ENCODE measurements around the gene DNAJC5G.

Gene DNAJC5G

GRCh38 chr2:27306573-27307286 is 31.5 kb downstream of the DNAJC5G start:
- no peak for TF ChIP-seq CTCF (IDR thresholded peaks at IDR 0.05; ENCODE audit: low read depth, low read length)
- TF ChIP-seq EZH2phosphoT487 (IDR thresholded peaks at IDR 0.05; ENCODE audit: low read depth), result no peak
- Histone ChIP-seq H3K4me3 (ENCODE audit: low read length) (no peak overlapping the region), H2AFZ (ENCODE audit: low read depth, low read length) (no peak overlapping the region), H3K9me3 (ENCODE audit: insufficient read depth, low read length) (no peaks in the 10 kb centered on the region), H3K36me3 (replicated peaks; ENCODE audit: low read depth, low read length) (no peaks in the 10 kb centered on the region), H3K4me1 (ENCODE audit: low read length) (peaks cover 4% of the 10 kb centered on the region), H4K20me1 (ENCODE audit: insufficient read depth, low read length) (no peaks in the 10 kb centered on the region), H3K4me2 (ENCODE audit: low read length) (no peak overlapping the region), H3K27me3 (ENCODE audit: low read depth, low read length) (no peaks in the 10 kb centered on the region), H3K9ac (ENCODE audit: low read length) (no peak overlapping the region), H3K27ac (ENCODE audit: low read length) (no peak overlapping the region), H3K79me2 (ENCODE audit: low read length) (no peaks in the 10 kb centered on the region)

GRCh38 chr2:27307287-27307544 is 32.0 kb downstream of the DNAJC5G start:
- no peak overlapping the region for H2AFZ ChIP-seq (ENCODE audit: low read depth, low read length)
- H3K36me3 ChIP-seq (replicated peaks; ENCODE audit: low read depth, low read length), result no peaks in the 10 kb centered on the region
- no peak overlapping the region for H3K4me3 ChIP-seq (ENCODE audit: low read length)
- no peak overlapping the region for H3K4me2 ChIP-seq (ENCODE audit: low read length)
- H3K9ac ChIP-seq (ENCODE audit: low read length), result no peak overlapping the region
- no peaks in the 10 kb centered on the region for H3K9me3 ChIP-seq (ENCODE audit: insufficient read depth, low read length)
- H3K27ac ChIP-seq (ENCODE audit: low read length), result no peak overlapping the region
- H3K79me2 ChIP-seq (ENCODE audit: low read length), result no peaks in the 10 kb centered on the region
- no peaks in the 10 kb centered on the region for H4K20me1 ChIP-seq (ENCODE audit: insufficient read depth, low read length)
- no peak for TF ChIP-seq CTCF (IDR thresholded peaks at IDR 0.05; ENCODE audit: low read depth, low read length)
- TF ChIP-seq EZH2phosphoT487 (IDR thresholded peaks at IDR 0.05; ENCODE audit: low read depth), result no peak
- H3K27me3 ChIP-seq (ENCODE audit: low read depth, low read length), result no peaks in the 10 kb centered on the region
- peaks cover 4% of the 10 kb centered on the region for H3K4me1 ChIP-seq (ENCODE audit: low read length)

GRCh38 chr2:27307545-27308358 is 32.5 kb downstream of the DNAJC5G start:
- H2AFZ ChIP-seq (ENCODE audit: low read depth, low read length), result no peak overlapping the region
- no peaks in the 10 kb centered on the region for H3K36me3 ChIP-seq (replicated peaks; ENCODE audit: low read depth, low read length)
- H3K9ac ChIP-seq (ENCODE audit: low read length), result no peak overlapping the region
- H4K20me1 ChIP-seq (ENCODE audit: insufficient read depth, low read length), result no peaks in the 10 kb centered on the region
- H3K9me3 ChIP-seq (ENCODE audit: insufficient read depth, low read length), result no peaks in the 10 kb centered on the region
- peaks cover 2% of the 10 kb centered on the region for H3K4me1 ChIP-seq (ENCODE audit: low read length)
- no peak overlapping the region for H3K4me3 ChIP-seq (ENCODE audit: low read length)
- TF ChIP-seq EZH2phosphoT487 (IDR thresholded peaks at IDR 0.05; ENCODE audit: low read depth), result no peak
- H3K4me2 ChIP-seq (ENCODE audit: low read length), result no peak overlapping the region
- no peaks in the 10 kb centered on the region for H3K27me3 ChIP-seq (ENCODE audit: low read depth, low read length)
- no peaks in the 10 kb centered on the region for H3K79me2 ChIP-seq (ENCODE audit: low read length)
- H3K27ac ChIP-seq (ENCODE audit: low read length), result no peak overlapping the region

GRCh38 chr2:27308359-27308881 is 33.2 kb downstream of the DNAJC5G start, which contains the start of gene UCN:
UCN (minus strand) TSS chr2:27308445; CDS start chr2:27307895, 550 bp downstream.
- no peak within 1 kb of the TSS for H3K27ac ChIP-seq (ENCODE audit: low read length)
- no peak within 1 kb of the TSS for H3K4me3 ChIP-seq (ENCODE audit: low read length)
- H3K36me3 ChIP-seq (replicated peaks; ENCODE audit: low read depth, low read length), result no peaks in the 10 kb centered on the region
- H3K4me2 ChIP-seq (ENCODE audit: low read length), result no peak within 1 kb of the TSS
- no peaks in the 10 kb centered on the region for H4K20me1 ChIP-seq (ENCODE audit: insufficient read depth, low read length)
- no peaks in the 10 kb centered on the region for H3K4me1 ChIP-seq (ENCODE audit: low read length)
- H2AFZ ChIP-seq (ENCODE audit: low read depth, low read length), result no peak within 1 kb of the TSS
- TF ChIP-seq CTCF (IDR thresholded peaks at IDR 0.05; ENCODE audit: low read depth, low read length), result no peak
- no peak for TF ChIP-seq EZH2phosphoT487 (IDR thresholded peaks at IDR 0.05; ENCODE audit: low read depth)
- H3K9ac ChIP-seq (ENCODE audit: low read length), result no peak within 1 kb of the TSS
- no peaks in the 10 kb centered on the region for H3K79me2 ChIP-seq (ENCODE audit: low read length)
- H3K27me3 ChIP-seq (ENCODE audit: low read depth, low read length), result no peaks in the 10 kb centered on the region
- no peaks in the 10 kb centered on the region for H3K9me3 ChIP-seq (ENCODE audit: insufficient read depth, low read length)
